Activated B cell treated with CpG ODN at 0.5 μM for 24 hours (primary cell): ENCODE results near the gene TRNT1. TPM values are rescaled to one million over a fixed set of nuclear protein-coding genes. Genes with fewer than 3 reads are reported as not detected.

Source experiments
- ATAC-seq: fragments of 200-7000 bp; cut with Tn5 transposase; one replicate; pipeline ENCODE4 v1.10.0; 2021; ENCODE audit warnings: low read depth, mild to moderate bottlenecking, moderate library complexity
- CTCF ChIA-PET: fragments of 350-600 bp; sonication (Branson Sonifier 250); formaldehyde crosslinking; loops from one replicate; lab custom pipeline; 2021; ENCODE audit warnings: antibody characterized with exemption; lab: Charles Lee
- POLR2A ChIA-PET: fragments of 350-600 bp; sonication (Branson Sonifier 250); formaldehyde crosslinking; loops from one replicate; lab custom pipeline; 2021; ENCODE audit warnings: antibody characterized with exemption; lab: Charles Lee
- DNase-seq: peaks from one replicate; pipeline ENCODE4 v3.0.0; 2022
- H3K27ac Mint-ChIP-seq: one replicate; pipeline ENCODE4 v1.8.0; 2020; ENCODE audit warnings: mixed read lengths
- H3K27me3 Mint-ChIP-seq: one replicate; pipeline ENCODE4 v1.8.0; 2021; ENCODE audit warnings: mixed read lengths
- H3K36me3 Mint-ChIP-seq: one replicate; pipeline ENCODE4 v1.8.0; 2021; ENCODE audit warnings: low read depth, mixed read lengths
- H3K4me1 Mint-ChIP-seq: one replicate; pipeline ENCODE4 v1.8.0; 2021; ENCODE audit warnings: mixed read lengths
- H3K4me3 Mint-ChIP-seq: one replicate; pipeline ENCODE4 v1.8.0; 2020; ENCODE audit warnings: mild to moderate bottlenecking, mixed read lengths
- H3K9me3 Mint-ChIP-seq: one replicate; pipeline ENCODE4 v1.8.0; 2020; ENCODE audit warnings: mixed read lengths
- CTCF ChIP-seq: fragments of 200-600 bp; IDR thresholded peaks from one replicate; pipeline ENCODE4 v1.8.0; 2022; ENCODE audit warnings: antibody characterized with exemption, mild to moderate bottlenecking
- intact Hi-C: fragments of 100-400 bp; cut with micrococcal nuclease; formaldehyde crosslinking; loops from one replicate; pipeline ENCODE4 v1.15.1; 2024
- total RNA-seq: library from RNA; stranded (reverse); gene quantifications from 2 replicates; pipeline ENCODE4 v1.2.3, GENCODE V29; 2022

Gene TRNT1
- total RNA-seq, 1 donor from 2014 or later = 51.3 TPM

GRCh38 chr3:3192286-3192675 is 65.5 kb downstream of the TRNT1 start:
- Mint-ChIP-seq H3K9me3 (no peaks in the 10 kb centered on the region), H3K27ac (no peak overlapping the region), H3K27me3 (peaks cover 27% of the 10 kb centered on the region), H3K36me3 (no peaks in the 10 kb centered on the region), H3K4me1 (no peaks in the 10 kb centered on the region), H3K4me3 (no peak overlapping the region)
- DNase-seq = no peak
- ATAC-seq = no peak
- ChIA-PET CTCF (interaction anchor here (1.3 to 1.6 kb wide), 2 partner anchors 8 to 1080 kb away, joined by 4 to 5 read pairs; no protein-coding TSS in a partner anchor), POLR2A (interaction anchor here (0.6 kb wide), 1 partner anchor 353 kb away, joined by 4 read pairs; no protein-coding TSS in a partner anchor)
- intact Hi-C loops = no loop called here
- TF ChIP-seq CTCF = no peak

- H3K27ac Mint-ChIP-seq = no peak overlapping the region
- DNase-seq = no peak
- H3K4me3 Mint-ChIP-seq = no peak overlapping the region
- no peak for TF ChIP-seq CTCF
- H3K4me1 Mint-ChIP-seq = no peaks in the 10 kb centered on the region
- no peak for ATAC-seq
- ChIA-PET POLR2A (no interaction called here), CTCF (no interaction called here)
- no peaks in the 10 kb centered on the region for H3K36me3 Mint-ChIP-seq
- H3K9me3 Mint-ChIP-seq = no peaks in the 10 kb centered on the region
- intact Hi-C loops = no loop called here
- peaks cover 25% of the 10 kb centered on the region for H3K27me3 Mint-ChIP-seq
Measured at GRCh38 chr3:3194861-3195260, 68.1 kb downstream of the TRNT1 start.

GRCh38 chr3:3196148-3196861 is 69.6 kb downstream of the TRNT1 start:
- Mint-ChIP-seq H3K27ac (no peak overlapping the region), H3K36me3 (no peaks in the 10 kb centered on the region), H3K4me1 (peaks cover 4% of the 10 kb centered on the region), H3K4me3 (no peak overlapping the region), H3K27me3 (peaks cover 16% of the 10 kb centered on the region), H3K9me3 (no peaks in the 10 kb centered on the region)
- DNase-seq (no peak), ATAC-seq (no peak)
- CTCF ChIA-PET = interaction anchor here (1.6 to 9.4 kb wide), 2 partner anchors 1076 to 1092 kb away, joined by 9 to 222 read pairs; no protein-coding TSS in a partner anchor
- intact Hi-C loops = loop anchor here (1.0 kb wide), 1 partner anchor 1094 kb away; no protein-coding TSS in a partner anchor
- POLR2A ChIA-PET = no interaction called here
- TF ChIP-seq CTCF = no peak

Other genes starting within 250 kb of the TRNT1 start
- not detected in 2 replicates for gene IL5RA, start 16.6 kb upstream of the TRNT1 start, total RNA-seq
- 47.8 and 58.2 TPM in 2 replicates for gene CRBN, start 52.8 kb downstream of the TRNT1 start, total RNA-seq